GM19438 (cell line): Measurements from ENCODE around the gene CTTN.
"Not testable (repeated sequence)": the region's sequence is repeated elsewhere in the genome, so short reads cannot be mapped to it uniquely, and the experiment has no call there.

Experiments
- ATAC-seq: cut with Tn5 transposase; IDR thresholded peaks from one replicate; pipeline ENCODE4 v1.9.1; 2021; ENCODE audit warnings: low read depth; ENCODE audit not compliant: unreplicated experiment

The CTTN gene

DNA sequence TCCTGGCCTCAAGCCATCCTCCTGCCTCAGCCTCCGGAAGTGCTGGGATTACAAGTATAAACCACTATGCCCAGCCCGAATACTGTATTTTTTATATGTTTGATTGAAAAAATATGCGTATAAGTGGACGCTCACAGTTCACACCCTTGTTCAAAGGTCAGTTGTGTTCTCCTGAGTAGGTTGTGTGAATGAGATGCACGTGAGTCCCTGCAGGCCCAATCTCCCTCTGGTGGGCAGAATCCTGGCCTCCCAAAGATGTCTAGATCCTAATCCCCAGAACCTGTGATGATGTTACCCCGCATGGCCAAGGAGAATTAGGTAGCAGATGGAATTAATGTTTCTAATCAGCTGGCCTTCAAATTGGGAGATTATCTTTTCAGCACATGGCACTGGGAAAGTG is 41.9 kb downstream of the CTTN start:
- no peak for ATAC-seq

DNA sequence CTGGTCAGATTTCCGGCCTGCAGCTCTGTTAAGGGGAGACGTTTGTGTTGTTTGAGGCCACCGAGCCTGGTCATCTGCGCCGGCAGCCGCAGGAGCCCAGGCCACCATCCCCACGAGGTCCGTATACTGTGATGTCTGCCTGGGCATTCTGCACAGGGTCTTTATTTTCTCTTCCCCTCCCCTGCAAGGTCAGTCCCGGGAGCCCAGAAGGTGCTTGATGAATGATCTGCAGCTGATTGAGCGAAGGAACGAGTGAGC is 45.4 kb downstream of the CTTN start:
- no peak for ATAC-seq

DNA sequence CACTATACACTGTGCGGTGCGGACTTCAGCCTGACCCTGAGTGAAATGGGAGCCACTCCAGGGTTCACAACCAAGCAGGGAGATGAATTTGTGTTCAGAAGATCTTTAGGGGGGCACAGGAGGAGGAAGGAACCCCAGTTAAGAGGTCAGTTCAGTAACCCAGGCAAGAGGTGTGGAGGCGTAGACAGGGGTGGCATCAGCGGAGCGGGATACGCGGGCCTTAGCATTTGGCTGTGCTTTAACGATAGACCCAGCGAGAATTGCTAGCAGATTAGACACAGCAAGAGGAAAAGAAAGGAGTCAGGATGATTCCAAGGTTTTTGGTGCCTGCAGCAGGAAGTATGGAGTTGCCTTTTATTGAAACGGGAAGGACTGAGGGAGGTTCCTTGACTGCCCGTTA is 46.8 kb downstream of the CTTN start:
- ATAC-seq: no peak

DNA sequence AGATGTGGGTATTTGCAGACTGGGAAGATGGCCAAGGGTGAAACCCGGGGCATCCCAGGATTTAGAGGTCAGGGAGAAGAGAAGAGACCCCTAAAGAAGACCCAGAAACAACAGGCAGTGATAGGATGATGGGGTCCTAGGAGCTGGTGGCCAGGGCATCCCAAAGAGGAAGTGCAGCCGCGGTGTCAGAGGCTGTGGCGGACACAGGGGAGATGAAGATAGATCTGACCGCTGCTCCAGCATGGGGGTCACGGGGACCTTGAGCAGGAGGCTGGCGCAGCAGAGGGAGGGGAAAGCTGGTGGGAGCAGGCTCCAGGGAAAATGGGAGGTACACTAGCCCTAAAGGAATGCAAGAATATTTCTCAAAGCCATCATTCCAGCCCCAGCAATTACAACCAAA is 47.3 kb downstream of the CTTN start:
- no peak for ATAC-seq

DNA sequence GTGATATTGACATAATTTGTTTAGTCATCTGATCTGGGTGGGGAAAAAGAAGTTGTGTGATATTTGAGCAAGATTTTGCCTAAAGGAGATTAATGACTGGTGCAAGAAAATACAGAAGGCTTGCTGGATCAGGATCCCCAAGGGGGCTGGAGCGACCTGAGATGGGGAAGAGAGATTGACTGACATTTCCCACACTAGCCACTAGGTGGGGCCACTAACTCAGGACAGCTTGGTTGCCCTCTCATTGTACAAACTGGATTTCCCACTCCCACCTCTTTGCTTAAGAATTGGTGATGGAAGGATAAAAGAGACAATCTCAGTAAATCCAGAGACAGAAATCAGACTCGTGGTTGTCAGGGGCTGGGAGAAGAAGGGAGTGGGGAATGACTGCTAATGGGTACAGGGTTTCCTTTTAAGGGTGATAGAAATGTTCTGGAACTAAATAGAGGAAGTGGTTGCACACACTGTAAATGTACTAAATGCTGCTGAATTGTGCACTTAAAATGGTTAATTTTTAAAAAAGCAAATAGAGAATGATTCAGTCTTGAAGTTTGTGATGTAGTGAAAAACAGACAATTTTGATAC is 50.7 kb downstream of the CTTN start:
- ATAC-seq: no peak

DNA sequence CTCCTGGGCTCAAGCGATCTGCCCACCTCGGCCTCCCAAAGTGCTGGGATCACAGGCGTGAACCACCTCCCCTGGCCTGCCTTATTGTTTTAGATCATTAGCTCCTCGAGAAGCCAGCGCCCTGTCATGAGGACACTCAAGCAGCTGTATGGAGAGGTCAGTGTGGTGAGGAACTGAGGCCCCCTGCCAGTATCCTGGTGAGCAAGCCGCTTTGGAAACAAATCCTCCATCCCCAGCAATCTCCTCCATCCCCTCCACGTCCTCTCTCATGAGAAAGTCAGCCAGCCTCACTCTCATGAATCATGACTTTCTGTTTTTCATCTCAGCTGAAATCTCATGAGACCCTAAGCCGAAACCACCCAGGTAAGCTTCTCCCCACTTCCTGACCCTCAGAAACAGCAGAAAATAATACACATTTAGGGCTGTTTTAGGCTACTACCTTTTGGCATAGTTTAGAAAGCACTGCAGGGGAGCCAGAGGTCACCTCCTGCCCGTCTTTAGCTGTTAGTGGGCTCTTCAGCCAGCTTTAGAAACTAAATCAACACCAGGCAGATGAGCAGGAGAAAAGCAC is 56.0 kb downstream of the CTTN start:
- no peak for ATAC-seq

DNA sequence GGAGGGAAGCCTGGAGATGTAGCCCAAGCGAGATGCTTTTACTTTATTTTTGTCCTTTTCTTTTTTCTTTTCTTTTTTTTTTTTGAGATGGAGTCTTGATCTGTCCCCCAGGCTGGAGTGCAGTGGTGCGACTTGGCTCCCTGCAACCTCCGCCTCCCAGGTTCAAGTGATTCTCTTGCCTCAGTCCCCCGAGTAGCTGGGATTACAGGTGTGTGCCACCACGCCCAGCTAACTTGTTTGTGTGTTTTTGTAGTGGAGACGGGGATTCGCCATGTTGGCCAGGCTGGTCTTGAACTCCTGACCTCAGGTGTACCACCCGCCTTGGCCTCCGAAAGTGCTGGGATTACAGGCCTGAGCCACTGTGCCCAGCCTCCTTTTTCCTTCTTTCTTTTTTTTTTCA is 56.5 kb downstream of the CTTN start:
- not testable (repeated sequence) for ATAC-seq

DNA sequence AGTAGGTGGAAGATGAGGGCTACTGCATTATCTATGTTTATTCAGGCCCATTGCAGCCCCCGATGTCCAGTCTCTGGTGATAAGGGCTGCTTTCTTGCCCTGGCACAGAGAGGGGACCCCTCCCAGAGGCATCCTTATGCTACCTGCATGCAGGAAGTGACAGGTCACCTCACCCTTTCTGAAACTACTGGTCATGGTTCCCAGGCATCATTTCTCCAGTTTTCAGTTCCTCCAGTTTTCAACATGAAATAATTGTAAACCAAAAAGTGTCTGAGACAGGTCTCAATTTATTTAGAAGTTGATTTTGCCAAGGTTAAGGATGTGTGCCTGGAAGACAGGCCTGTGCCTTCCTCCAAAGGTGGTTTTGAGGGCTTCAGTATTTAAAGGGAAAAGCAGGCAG is 57.0 kb downstream of the CTTN start:
- ATAC-seq: no peak

DNA sequence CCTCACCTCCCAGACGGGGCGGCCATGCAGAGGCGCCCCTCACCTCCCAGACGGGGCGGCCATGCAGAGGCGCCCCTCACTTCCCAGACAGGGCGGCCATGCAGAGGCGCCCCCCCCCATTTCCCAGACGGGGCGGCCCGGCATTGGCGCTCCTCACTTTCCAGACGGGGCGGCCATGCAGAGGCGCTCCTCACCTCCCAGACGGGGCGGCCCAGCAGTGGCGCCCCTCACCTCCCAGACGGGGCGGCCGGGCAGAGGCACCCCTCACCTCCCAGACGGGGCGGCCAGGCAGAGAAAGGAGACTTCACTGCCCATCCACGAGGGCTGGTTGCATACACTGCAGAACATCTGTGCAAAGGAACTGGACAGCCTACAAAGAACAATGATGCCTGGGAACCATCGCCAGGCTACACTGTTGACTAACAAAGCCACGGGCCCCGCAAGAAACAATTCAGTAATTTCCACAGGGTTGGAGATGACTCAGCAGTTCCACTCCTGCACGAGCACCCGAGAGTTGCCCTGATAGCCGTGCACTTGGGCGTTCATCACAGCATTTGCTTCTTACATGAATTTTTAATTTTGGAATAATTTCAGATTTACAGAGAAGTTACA is 58.7 kb downstream of the CTTN start:
- ATAC-seq: no peak

DNA sequence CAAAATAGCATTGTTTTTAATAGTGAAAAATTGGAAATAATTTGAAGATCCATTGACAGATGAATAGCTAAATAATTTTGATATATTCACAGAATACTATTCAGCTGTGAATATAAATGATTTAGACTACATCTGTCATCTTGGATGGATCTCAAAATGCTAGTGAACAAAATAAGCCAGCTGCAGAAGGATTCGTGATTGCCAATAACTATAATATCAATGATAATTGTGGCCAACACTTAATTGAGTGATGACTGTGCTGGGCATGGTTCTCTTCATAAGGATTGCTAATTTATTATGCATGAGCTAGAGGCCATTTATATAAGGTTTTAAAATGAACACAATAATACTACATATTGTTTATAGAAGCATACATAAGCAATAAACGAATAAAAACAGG is 60.4 kb downstream of the CTTN start:
- ATAC-seq: no peak

DNA sequence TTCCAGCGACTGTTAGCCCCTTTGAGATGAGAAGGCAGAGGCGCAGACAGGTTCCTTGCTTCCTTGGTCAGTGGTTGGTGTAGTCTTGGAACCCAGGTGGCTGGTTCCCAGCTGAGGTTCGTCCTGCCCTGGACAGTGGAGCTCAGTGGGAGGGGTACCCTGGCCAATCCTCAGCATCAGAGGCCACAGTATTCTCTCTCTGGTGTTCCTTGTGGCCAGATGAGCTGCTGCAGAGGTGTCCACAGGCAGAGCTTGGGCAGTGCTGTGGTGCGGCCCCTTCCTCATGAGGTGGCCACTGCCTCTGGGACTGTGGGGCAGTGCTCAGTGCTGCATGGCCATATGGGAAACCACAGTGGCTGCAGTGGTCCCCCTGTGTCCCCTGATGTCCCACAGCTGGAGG is 61.8 kb downstream of the CTTN start:
- ATAC-seq: no peak

DNA sequence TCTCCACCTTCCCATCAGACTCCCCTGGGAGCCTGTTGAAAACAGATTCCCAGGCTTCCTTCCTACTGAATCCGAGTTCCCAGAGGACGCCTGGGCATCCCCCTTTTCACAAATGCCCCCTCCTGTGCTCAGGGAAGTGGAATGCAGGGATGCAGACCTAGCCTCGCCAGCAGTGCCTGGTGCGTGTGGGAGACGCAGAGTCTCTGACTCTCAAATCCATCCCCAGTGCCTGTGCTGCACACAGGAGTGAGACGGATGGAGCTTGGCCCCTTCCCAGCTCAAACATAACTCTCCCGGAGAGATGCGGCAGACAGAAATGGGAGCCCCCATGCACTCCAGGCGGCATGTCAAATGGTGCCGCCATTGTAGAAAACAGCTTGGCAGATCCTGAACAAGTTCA is 62.6 kb downstream of the CTTN start:
- no peak for ATAC-seq

DNA sequence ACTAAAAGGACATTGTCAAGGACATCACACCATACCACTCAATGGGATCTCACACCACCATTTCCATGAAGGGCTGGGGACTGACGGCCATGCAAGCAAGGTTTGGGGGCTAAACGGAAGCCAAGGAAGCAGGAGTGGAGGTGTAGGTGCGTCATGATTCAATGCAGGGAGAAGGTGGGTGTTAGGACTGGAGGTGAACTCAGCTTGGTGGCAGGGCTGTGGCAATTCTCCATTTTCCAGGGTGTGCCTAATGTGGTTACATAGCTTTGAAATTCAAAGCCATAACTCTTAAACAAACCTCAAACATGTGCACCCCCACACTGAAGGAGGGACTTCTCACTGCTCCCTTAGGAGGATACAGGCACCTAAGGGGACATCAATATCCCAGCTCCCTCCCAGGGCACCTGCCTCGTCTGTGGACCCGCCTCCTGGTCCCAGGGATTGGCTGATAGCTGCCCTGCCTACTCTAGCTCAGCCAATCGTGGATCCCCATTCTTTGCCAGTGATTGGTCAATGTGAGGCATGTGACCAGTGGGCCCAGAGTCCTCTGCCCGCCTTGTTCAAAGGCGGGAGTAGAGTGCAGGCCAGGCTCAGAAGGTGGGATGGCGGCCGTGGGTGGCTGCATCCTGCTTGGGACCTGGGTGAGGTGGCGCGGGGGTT is 64.6 kb downstream of the CTTN start:
- no peak for ATAC-seq

DNA sequence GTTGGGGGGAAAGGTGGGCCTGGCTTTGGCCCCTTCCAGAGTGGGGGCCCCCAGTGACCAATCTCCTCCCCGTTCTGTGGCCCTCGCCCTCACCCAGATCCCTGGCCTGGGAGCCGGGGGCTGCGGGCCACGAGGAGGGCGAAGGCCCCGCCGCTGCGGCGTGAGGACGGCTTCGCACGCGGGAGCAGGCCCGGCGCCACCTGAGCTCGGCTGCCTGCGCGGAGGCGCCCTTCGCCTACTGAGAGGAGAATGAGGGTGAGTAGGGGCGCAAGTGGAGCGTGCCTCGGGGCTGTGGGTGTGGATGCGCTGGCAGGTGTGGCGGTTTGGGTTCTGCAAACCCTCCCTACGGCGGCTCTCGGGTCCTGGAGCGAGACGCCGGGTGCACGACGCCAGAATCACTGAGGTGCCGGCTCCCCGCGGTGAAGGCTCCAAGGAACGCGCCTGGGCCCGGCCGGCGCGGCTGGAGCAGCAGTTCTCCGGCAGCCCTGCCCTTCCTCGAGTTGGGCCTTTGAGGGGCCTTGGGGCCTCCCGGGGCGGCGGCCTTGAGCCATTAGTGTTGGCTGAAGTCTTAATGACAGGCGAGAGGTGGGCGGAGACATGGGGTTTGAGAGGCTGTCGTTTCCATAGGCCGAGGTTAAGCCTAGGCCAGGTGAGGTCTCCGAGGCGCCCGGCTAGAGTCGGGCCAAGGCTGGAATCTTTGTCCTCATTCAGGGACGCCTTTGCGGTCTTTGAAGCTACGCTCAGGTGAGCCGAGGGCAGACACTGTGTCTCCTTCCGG is 65.3 kb downstream of the CTTN start:
- ATAC-seq: no peak

DNA sequence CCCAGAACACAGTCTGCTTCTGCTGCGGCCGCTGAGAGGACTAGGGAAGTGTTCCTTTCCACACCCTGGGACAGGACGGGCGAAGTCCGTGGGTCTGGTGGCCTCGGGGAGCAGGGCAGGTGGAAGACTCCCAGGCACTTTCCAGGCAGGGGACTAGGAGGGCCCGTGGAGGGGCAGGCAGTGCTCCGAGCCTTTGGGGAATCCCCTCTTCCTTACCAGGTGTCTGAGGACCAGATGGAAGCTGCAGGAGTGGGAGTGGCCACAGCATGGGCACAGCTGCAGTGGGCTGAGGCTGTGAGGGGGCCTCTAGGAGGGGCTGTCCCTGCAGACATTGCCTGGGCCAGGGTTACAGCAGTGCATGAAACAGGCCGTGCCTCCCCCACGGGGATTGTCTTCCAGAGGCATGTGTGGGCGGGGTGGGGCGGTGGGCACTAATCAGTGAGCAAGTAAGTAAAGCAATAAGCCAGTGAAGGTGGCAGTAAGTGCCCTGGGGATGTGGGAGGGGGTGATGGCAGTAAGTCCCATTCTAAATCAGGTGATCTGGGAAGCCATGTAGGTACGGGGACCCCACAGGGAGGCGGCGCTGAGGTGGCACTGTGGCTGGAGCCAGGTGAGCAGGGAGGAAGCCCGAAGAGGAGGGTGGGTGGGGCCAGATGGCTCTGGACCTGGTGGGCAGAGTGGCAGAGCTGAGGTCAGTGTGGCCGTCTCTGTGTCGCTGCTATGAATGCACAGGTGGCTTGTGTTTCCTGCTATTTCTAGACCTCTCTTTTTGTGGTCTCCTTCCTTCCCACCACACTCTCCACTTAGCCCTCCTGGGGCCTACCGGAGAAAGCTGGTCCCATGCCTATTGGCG is 66.4 kb downstream of the CTTN start:
- ATAC-seq: no peak

DNA sequence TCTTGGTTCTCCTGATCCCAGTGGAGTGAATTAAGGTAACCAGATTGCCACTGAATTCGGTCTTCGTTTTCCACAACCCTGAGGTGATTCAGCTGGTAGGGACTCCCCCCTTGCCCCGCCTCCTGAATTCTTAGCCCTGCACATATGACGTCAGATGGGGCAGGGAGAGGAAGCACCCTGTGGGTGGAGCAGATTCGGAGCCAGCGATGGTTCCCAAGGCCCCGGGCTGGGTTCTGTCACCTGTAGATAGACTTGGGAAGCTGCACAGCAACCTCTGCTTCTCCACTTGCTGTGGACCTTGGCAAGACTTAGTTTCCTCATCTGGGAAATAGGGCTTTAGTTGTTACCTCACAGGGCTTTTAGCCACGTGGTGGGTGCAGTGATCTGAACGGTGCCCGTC is 67.8 kb downstream of the CTTN start:
- ATAC-seq: no peak

DNA sequence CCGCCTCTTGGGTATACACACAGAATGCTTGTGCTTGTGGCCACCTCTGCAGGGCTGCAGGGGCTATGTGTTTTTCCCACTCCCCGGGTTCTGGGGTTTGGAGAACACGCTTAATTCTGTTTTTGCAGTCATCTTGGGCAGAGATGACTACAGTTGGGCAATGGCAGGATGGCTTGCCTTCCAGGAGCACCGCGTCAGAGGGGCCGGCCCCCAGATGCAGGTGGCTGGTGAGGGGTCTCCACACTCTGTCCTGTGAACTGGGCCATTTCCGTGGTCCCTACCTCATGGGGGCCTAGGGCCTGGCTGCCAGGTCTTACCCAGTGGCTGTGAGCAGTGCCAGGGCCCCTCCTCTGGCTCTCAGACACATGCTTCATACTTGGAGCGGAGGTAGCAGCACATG is 68.3 kb downstream of the CTTN start:
- no peak for ATAC-seq

DNA sequence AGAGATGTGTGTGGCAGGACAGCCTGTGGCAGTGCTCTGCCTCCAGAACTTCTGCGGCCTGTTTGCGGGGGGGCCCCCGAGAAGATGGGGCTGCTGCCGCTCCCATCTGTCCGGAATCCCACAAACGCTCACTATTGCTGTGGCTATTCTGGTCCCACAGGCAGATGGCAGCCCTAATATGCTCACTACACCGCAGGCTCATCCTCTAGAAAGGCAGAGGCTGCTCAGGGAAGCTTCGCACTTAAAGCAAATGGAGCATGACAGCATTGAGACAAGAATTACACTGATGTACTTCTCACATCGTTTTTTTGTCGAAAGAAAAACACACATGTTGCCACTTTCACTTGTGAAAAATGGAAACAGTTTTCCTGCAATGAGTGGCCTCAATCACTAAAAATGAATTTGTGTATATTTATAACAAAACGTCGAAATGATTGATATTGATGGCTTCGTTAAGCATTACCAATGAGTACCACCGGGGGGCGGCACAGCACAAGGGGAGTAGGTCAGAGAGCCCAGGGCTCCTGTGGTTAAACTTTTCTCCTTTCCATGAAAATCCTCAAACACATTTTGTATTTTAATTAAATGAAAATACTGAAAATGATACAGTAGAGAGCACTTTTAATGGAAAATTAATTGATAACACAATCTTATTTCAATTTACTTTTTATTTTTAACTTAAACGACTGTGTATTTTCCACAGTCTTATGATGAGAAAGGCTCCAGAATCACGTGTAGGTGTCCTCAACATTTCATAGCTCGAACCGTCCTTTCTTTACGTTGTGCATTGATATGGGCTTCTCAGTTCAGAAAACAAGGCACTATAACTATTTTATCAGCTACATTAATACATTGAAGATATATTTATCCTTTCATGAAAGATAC is 69.1 kb downstream of the CTTN start:
- no peak for ATAC-seq

DNA sequence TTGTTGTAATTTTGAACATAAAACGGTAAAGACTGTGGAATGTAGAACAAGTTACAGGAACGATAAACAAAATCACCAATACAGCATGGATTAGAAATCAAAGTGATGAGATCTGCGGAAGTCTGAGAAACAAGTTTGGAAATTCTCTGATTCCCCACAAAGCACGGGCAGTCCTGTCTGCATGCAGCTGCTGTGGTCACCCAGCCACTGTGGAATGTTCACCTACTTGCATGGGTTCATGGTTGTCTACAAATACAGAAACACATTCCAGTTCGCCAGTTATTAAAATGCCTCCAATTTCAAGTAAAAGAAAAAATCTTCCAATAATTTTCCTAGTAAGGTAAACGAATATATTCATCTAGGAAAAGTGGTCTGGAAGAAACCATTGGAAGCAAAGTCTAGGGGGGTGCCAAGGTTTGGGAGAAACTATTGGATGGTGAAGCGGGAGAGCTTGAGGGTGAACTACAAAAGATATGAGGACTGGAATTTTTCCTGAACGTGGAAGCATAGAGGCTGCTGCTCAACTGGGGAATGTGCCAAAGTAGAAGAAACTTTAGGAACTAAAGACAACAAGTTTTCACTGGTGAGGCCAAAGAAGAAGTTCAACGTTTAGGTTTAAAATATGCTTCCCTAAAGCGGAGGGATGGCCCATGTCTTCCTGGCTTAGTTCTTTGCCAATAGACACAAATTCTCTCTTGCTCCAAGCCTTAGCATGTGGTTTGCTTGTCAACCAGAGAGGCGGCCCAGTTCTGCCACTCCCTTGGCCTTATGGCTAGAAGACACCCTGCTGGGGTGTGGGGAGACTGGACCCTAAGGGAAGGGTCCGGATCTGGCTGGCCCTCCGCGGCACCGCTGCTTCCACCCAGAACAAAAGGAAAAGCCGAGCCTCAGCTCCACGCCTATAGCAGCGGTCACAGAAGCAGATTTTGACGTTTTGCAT is 70.2 kb downstream of the CTTN start:
- ATAC-seq: no peak
